B cell (primary cell): ENCODE results near the gene SLC35F2.

Source experiments
- EZH2 ChIP-seq: IDR thresholded peaks from 2 replicates; pipeline ENCODE4 v1.6.1; 2012; ENCODE audit warnings: borderline replicate concordance, low read depth, mild to moderate bottlenecking, moderate library complexity, low read length; ENCODE audit not compliant: insufficient read depth, poor library complexity, severe bottlenecking
- TF ChIP-seq, protein P1 (sequence below): fragments of 200-600 bp; IDR thresholded peaks from one replicate; pipeline ENCODE4 v1.8.0; 2022; ENCODE audit warnings: antibody characterized with exemption, mild to moderate bottlenecking

DNA sequence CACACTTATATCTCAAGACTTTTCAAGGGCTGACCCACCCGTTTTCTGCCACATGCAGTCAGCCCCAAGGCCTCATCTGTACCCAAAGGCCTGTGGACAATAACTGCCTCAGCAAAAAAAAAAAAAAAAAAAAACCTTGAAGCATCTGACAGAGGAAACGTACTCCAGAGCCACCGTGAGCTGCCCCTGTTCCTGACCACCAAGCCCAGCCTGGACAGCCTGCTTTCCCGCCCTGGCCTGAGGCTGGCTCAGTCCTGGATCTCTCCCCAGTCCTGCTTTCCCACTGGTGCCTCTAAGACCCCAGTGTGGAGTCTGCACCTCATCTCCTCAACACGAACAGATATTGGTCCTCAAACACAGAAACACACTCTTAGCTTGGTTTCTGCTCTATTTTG, 66.5 kb downstream of the SLC35F2 start:
- TF ChIP-seq, protein P1, sequence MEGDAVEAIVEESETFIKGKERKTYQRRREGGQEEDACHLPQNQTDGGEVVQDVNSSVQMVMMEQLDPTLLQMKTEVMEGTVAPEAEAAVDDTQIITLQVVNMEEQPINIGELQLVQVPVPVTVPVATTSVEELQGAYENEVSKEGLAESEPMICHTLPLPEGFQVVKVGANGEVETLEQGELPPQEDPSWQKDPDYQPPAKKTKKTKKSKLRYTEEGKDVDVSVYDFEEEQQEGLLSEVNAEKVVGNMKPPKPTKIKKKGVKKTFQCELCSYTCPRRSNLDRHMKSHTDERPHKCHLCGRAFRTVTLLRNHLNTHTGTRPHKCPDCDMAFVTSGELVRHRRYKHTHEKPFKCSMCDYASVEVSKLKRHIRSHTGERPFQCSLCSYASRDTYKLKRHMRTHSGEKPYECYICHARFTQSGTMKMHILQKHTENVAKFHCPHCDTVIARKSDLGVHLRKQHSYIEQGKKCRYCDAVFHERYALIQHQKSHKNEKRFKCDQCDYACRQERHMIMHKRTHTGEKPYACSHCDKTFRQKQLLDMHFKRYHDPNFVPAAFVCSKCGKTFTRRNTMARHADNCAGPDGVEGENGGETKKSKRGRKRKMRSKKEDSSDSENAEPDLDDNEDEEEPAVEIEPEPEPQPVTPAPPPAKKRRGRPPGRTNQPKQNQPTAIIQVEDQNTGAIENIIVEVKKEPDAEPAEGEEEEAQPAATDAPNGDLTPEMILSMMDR: no peak
- TF ChIP-seq EZH2: no peak
